Adrenal gland (tissue), 5 donors: ENCODE results near the gene SLC35E2B.

Experiments
- CTCF ChIP-seq, 6 experiments: fragments of 450-650 bp in 4 of 6; fragments of 200-600 bp in 2 of 6; sonication (generic) in 1 of 6; IDR thresholded peaks; 1 replicate in 5 of 6; 2 replicates in 1 of 6; pipeline versions ENCODE4 v1.5.1 to v1.8.0; 2016 to 2021; ENCODE audit warnings: antibody characterized with exemption in 6 of 6, mild to moderate bottlenecking in 2 of 6, moderate library complexity in 1 of 6
- POLR2A ChIP-seq, 2 donors: fragments of 450-650 bp; IDR thresholded peaks; one replicate each; pipeline ENCODE4 v1.6.1; 2017; ENCODE audit warnings: antibody characterized with exemption in 2 of 2, mild to moderate bottlenecking in 2 of 2, moderate library complexity in 1 of 2
- donor health status: DM: no; HTN: no; CAD: no.

DNA sequence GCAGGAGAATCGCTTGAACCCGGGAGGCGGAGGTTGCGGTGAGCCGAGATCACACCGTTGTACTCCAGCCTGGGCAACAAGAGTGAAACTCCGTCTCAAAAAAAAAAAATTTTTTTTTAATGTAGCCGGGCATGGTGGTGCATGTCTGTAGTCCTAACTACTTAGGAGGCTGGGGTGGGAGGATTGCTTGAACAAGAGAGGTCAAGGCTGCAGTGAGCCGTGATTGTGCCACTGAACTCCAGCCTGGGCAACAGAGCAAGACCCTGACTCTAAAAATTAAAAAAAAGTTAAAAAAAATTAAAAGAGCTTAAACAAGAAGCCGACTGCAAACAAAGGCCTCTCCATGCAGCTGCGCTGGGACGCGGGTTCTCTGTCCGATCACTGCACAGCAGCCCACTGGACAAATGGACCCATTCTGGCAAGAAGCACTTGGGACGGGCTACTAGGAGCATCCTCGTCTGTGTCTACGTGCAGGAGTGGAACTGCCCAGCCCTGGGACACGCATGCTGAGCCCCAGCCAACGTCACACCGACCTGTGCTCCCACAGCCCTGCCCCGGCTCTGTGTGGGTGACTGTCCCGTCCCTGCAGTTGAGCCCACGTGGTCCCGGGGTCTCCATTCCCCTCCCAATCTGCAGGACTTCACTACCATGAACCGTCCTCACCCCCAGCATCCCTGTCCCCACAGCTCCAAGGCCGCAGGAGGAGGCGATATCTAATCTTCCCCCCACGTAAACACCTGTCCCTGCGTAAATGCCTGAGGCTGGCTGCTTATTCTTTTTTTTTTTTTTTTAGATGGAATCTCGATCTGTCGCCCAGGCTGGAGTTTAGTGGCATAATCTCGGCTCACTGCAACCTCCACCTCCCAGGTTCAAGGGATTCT lies 12.3 kb downstream of the SLC35E2B start:
- TF ChIP-seq CTCF (IDR thresholded peaks at IDR 0.05) (no peak), POLR2A (IDR thresholded peaks at IDR 0.05) (no peak)
